Hepatocyte (in vitro differentiated cells): ENCODE measurements around the gene ASS1.

Source experiments
- EZH2 ChIP-seq: fragments of 200-600 bp; sonication (generic); IDR thresholded peaks from 2 replicates; pipeline ENCODE4 v1.6.1; 2016; ENCODE audit warnings: antibody characterized with exemption, mild to moderate bottlenecking, borderline replicate concordance
- EZH2phosphoT487 ChIP-seq: fragments of 200-600 bp; sonication (generic); IDR thresholded peaks from one replicate; pipeline ENCODE4 v1.6.1; 2018; ENCODE audit warnings: antibody characterized with exemption, mild to moderate bottlenecking, low read depth, moderate library complexity; ENCODE audit not compliant: unreplicated experiment, severe bottlenecking
- TF ChIP-seq, protein P1 (sequence below): fragments of 200-600 bp; sonication (generic); IDR thresholded peaks from 2 replicates; pipeline ENCODE4 v1.5.1; 2016; ENCODE audit warnings: antibody characterized with exemption, mild to moderate bottlenecking; ENCODE audit not compliant: poor library complexity

DNA sequence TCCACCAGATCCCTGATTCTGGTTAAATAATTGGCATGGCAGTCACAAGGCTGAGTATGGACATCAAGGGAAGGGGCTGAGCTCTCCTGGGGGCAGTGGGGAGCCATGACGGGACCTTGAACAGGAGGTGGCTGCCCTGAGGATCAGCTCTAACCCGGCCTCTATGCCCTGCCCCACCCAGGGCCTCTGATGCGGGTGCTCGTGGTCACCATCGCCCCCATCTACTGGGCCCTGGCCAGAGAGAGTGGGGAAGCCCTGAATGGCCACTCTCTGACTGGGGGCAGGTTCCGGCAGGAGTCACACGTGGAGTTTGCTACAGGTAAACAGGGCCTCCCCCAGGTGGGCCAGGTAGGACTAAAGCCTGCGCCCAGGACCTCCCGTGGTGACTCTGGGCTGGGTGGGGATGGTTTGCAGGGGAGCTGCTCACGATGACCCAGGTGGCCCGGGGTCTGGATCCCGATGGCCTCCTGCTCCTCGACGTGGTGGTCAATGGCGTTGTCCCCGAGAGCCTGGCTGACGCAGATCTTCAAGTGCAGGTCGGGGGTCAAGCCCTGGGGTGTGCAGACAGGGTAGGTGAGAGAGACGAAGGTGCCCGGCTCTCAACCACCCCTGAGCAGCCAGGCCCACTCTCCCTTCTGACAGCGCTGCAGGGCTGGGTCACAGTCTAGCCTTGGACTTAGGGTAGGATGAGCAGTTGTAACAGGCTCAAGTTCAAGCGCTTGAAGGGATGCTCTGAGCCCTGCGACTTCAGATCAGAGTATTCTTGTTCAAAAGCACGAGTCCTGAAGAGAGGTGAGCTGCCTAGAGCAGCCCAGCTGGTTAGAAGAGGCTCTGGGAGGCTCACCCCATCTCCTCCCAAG lies 19.9 kb upstream of the ASS1 start:
- TF ChIP-seq, protein P1, sequence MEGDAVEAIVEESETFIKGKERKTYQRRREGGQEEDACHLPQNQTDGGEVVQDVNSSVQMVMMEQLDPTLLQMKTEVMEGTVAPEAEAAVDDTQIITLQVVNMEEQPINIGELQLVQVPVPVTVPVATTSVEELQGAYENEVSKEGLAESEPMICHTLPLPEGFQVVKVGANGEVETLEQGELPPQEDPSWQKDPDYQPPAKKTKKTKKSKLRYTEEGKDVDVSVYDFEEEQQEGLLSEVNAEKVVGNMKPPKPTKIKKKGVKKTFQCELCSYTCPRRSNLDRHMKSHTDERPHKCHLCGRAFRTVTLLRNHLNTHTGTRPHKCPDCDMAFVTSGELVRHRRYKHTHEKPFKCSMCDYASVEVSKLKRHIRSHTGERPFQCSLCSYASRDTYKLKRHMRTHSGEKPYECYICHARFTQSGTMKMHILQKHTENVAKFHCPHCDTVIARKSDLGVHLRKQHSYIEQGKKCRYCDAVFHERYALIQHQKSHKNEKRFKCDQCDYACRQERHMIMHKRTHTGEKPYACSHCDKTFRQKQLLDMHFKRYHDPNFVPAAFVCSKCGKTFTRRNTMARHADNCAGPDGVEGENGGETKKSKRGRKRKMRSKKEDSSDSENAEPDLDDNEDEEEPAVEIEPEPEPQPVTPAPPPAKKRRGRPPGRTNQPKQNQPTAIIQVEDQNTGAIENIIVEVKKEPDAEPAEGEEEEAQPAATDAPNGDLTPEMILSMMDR = no peak
- TF ChIP-seq EZH2 (no peak), EZH2phosphoT487 (no peak)
